ENCODE data around the gene SPTLC2. TPM values are rescaled to one million over a fixed set of nuclear protein-coding genes. Genes with fewer than 3 reads are reported as not detected.

SPTLC2 gene
- total RNA-seq, 1 donor from 2014 or later: 31.9 TPM

- Histone ChIP-seq H3K27me3 (ENCODE audit: control insufficient read depth, insufficient read depth, low read length) (no peaks in the 10 kb centered on the region), H3K36me3 (ENCODE audit: control insufficient read depth, insufficient read depth, low read length) (peaks cover 4% of the 10 kb centered on the region), H3K4me3 (ENCODE audit: low read depth, low read length) (no peak overlapping the region)
- FAIRE-seq (no peak), DNase-seq (ENCODE audit: low read depth) (no peak)
- TF ChIP-seq, protein P1, sequence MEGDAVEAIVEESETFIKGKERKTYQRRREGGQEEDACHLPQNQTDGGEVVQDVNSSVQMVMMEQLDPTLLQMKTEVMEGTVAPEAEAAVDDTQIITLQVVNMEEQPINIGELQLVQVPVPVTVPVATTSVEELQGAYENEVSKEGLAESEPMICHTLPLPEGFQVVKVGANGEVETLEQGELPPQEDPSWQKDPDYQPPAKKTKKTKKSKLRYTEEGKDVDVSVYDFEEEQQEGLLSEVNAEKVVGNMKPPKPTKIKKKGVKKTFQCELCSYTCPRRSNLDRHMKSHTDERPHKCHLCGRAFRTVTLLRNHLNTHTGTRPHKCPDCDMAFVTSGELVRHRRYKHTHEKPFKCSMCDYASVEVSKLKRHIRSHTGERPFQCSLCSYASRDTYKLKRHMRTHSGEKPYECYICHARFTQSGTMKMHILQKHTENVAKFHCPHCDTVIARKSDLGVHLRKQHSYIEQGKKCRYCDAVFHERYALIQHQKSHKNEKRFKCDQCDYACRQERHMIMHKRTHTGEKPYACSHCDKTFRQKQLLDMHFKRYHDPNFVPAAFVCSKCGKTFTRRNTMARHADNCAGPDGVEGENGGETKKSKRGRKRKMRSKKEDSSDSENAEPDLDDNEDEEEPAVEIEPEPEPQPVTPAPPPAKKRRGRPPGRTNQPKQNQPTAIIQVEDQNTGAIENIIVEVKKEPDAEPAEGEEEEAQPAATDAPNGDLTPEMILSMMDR (IDR thresholded peaks at IDR 0.05; ENCODE audit: insufficient read depth, low read length, severe bottlenecking): no peak
Observed at GRCh38 chr14:77526266-77526665, 90.2 kb downstream of the SPTLC2 start.

DNA sequence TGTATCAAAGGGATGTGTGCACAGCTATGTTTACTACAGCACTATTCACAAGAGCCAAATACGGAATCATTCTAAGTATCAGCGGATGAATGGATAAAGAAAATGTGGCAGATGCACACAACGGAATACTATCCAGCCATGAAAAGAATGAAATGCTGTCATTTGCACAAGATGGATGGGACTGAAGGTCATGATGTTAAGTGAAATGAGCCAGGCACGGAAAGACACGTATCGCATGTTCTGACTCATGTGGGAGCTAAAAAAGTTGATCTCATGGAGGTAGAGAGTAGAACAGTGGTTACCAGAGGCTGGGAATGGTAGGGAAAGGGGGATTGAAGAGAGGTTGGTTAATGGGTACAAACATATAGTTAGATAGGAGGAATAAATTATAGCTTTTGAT lies 91.9 kb downstream of the SPTLC2 start:
- FAIRE-seq: no peak

GRCh38 chr14:77523109-77523508 lies 93.3 kb downstream of the SPTLC2 start:
- H3K36me3 ChIP-seq (ENCODE audit: control insufficient read depth, insufficient read depth, low read length): peaks cover 5% of the 10 kb centered on the region
- TF ChIP-seq, protein P1 (IDR thresholded peaks at IDR 0.05; ENCODE audit: insufficient read depth, low read length, severe bottlenecking): no peak
- FAIRE-seq: no peak
- DNase-seq (ENCODE audit: low read depth): no peak
- no peak overlapping the region for H3K4me3 ChIP-seq (ENCODE audit: low read depth, low read length)
- no peaks in the 10 kb centered on the region for H3K27me3 ChIP-seq (ENCODE audit: control insufficient read depth, insufficient read depth, low read length)

More for the DNA sequence above, 91.9 kb downstream of the SPTLC2 start:
- TF ChIP-seq, protein P1 (IDR thresholded peaks at IDR 0.05; ENCODE audit: insufficient read depth, low read length, severe bottlenecking): no peak
- no peak overlapping the region for H3K4me3 ChIP-seq (ENCODE audit: low read depth, low read length)
- no peak for DNase-seq (ENCODE audit: low read depth)
- peaks cover 5% of the 10 kb centered on the region for H3K36me3 ChIP-seq (ENCODE audit: control insufficient read depth, insufficient read depth, low read length)
- no peaks in the 10 kb centered on the region for H3K27me3 ChIP-seq (ENCODE audit: control insufficient read depth, insufficient read depth, low read length)

- TF ChIP-seq, protein P1 (IDR thresholded peaks at IDR 0.05; ENCODE audit: insufficient read depth, low read length, severe bottlenecking): no peak
- H3K4me3 ChIP-seq (ENCODE audit: low read depth, low read length): no peak overlapping the region
- H3K27me3 ChIP-seq (ENCODE audit: control insufficient read depth, insufficient read depth, low read length): no peaks in the 10 kb centered on the region
- DNase-seq (ENCODE audit: low read depth) (no peak), FAIRE-seq (no peak)
- H3K36me3 ChIP-seq (ENCODE audit: control insufficient read depth, insufficient read depth, low read length): peaks cover 8% of the 10 kb centered on the region
Observed at GRCh38 chr14:77520555-77520954, 95.9 kb downstream of the SPTLC2 start.

GRCh38 chr14:77516126-77516525 lies 100.3 kb downstream of the SPTLC2 start:
- H3K36me3 ChIP-seq (ENCODE audit: control insufficient read depth, insufficient read depth, low read length): peaks cover 16% of the 10 kb centered on the region
- TF ChIP-seq, protein P1 (IDR thresholded peaks at IDR 0.05; ENCODE audit: insufficient read depth, low read length, severe bottlenecking): no peak
- H3K27me3 ChIP-seq (ENCODE audit: control insufficient read depth, insufficient read depth, low read length): no peaks in the 10 kb centered on the region
- DNase-seq (ENCODE audit: low read depth) (no peak), FAIRE-seq (no peak)
- H3K4me3 ChIP-seq (ENCODE audit: low read depth, low read length): no peak overlapping the region

GRCh38 chr14:77511486-77512162 lies 104.8 kb downstream of the SPTLC2 start:
- DNase-seq (ENCODE audit: low read depth) (no peak), FAIRE-seq (no peak)
- TF ChIP-seq, protein P1 (IDR thresholded peaks at IDR 0.05; ENCODE audit: insufficient read depth, low read length, severe bottlenecking): no peak
- Histone ChIP-seq H3K4me3 (ENCODE audit: low read depth, low read length) (no peak overlapping the region), H3K36me3 (ENCODE audit: control insufficient read depth, insufficient read depth, low read length) (peaks cover 10% of the 10 kb centered on the region), H3K27me3 (ENCODE audit: control insufficient read depth, insufficient read depth, low read length) (no peaks in the 10 kb centered on the region)
